HEK293T (cell line): ENCODE results near the gene SELENOO.

Source experiments
- BHLHE40 ChIP-seq: fragments of 450-650 bp; IDR thresholded peaks from 2 replicates; pipeline ENCODE4 v1.6.1; 2016; ENCODE audit warnings: mild to moderate bottlenecking, moderate library complexity, borderline replicate concordance
- CTBP1 ChIP-seq: fragments of 450-650 bp; IDR thresholded peaks from 2 replicates; pipeline ENCODE4 v1.6.1; 2016; ENCODE audit warnings: borderline replicate concordance
- ELF4 ChIP-seq: fragments of 450-650 bp; IDR thresholded peaks from 2 replicates; pipeline ENCODE4 v1.6.1; 2017; ENCODE audit warnings: antibody characterized with exemption
- FOXA1 ChIP-seq: fragments of 450-650 bp; IDR thresholded peaks from 2 replicates; pipeline ENCODE4 v1.6.1; 2016; ENCODE audit warnings: mild to moderate bottlenecking
- FOXM1 ChIP-seq: fragments of 450-650 bp; IDR thresholded peaks from 2 replicates; pipeline ENCODE4 v1.6.1; 2017; ENCODE audit warnings: mild to moderate bottlenecking, borderline replicate concordance
- HDGF ChIP-seq: fragments of 450-650 bp; IDR thresholded peaks from 2 replicates; pipeline ENCODE4 v1.6.1; 2017; ENCODE audit warnings: antibody characterized with exemption, borderline replicate concordance
- L3MBTL2 ChIP-seq: fragments of 450-650 bp; conservative IDR thresholded peaks from 2 replicates; pipeline ENCODE4 v1.6.1; 2016; ENCODE audit warnings: mild to moderate bottlenecking
- SP1 ChIP-seq: fragments of 450-650 bp; IDR thresholded peaks from 2 replicates; pipeline ENCODE4 v1.6.1; 2017
- SUZ12 ChIP-seq: fragments of 450-650 bp; IDR thresholded peaks from 2 replicates; pipeline ENCODE4 v1.6.1; 2016; ENCODE audit warnings: mild to moderate bottlenecking
- TARDBP ChIP-seq: fragments of 450-650 bp; IDR thresholded peaks from 2 replicates; pipeline ENCODE4 v1.6.1; 2016
- ZNF384 ChIP-seq: fragments of 450-650 bp; IDR thresholded peaks from 2 replicates; pipeline ENCODE4 v1.6.1; 2016
- TF ChIP-seq, protein P1 (sequence below): fragments of 450-650 bp; IDR thresholded peaks from 2 replicates; pipeline ENCODE4 v1.6.1; 2016

DNA sequence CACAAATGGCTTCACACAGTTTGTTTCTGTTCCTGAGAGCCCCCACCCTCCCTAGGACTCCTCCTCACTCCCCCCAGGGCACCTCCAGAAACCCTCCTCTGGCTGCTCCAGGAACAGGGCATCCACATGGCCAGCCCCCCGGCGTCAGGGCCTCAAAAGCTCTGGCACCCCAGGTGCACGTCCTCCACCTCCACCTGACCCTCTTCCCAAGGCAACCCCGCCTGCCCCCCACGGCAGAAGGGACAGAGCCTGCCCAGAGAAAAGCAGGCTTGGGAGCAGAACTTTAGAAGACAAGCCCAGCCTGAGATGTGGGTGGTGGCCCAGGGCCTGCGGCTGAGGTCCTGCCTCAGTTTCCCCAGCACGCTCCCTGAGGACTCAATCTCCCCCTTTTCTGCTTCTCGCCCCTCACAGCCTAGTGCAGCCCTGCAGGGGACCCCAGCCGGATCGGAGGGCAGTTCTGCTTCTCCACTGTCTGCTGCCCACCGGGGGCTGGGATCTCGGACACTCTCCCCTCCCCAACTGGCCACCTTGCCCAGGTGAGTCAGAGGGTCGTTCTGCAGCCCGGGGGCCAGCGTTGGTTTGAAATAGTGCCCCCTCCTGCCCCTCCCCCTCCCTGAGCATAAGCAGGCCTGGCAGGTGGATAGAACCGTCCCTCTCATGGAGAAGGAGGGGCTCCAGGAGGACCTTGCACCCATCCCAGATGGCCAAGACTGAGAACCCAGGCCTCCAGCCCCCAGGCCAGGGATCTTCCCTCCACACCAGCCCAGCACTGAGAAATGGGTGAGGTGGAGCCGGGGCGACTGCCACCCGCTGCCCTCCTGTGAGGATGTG, 17.5 kb upstream of the SELENOO start:
- TF ChIP-seq, protein P1, sequence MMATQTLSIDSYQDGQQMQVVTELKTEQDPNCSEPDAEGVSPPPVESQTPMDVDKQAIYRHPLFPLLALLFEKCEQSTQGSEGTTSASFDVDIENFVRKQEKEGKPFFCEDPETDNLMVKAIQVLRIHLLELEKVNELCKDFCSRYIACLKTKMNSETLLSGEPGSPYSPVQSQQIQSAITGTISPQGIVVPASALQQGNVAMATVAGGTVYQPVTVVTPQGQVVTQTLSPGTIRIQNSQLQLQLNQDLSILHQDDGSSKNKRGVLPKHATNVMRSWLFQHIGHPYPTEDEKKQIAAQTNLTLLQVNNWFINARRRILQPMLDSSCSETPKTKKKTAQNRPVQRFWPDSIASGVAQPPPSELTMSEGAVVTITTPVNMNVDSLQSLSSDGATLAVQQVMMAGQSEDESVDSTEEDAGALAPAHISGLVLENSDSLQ, result no peak
- TF ChIP-seq HDGF (no peak), FOXM1 (no peak), FOXA1 (no peak), SUZ12 (no peak), SP1 (no peak), ZNF384 (no peak), L3MBTL2 (no peak), TARDBP (no peak), ELF4 (no peak), CTBP1 (no peak), BHLHE40 (no peak)
